ENCODE measurements around the gene IL34.
"Not testable (repeated sequence)": the region's sequence is repeated elsewhere in the genome, so short reads cannot be mapped to it uniquely, and the experiment has no call there.

The IL34 gene

GRCh38 chr16:70663524-70664324 lies 17.4 kb downstream of the IL34 start:
- WGBS (ENCODE audit: insufficient coverage): 97% methylated on average over 48 of the region's 56 CpGs
- CTCF ChIA-PET: no interaction called here

GRCh38 chr16:70664325-70665112 lies 18.2 kb downstream of the IL34 start:
- Histone ChIP-seq H3K9me3 (ENCODE audit: control extremely low read depth in 1 of 5, control insufficient read depth in 4 of 5, insufficient read depth in 2 of 5, low read depth in 1 of 5, low read length in 4 of 5) (peaks cover 0 to 6% (median 0%) of the 10 kb centered on the region in 5 experiments), H3K27me3 (replicated peaks in 2 of 5; ENCODE audit: control insufficient read depth in 4 of 5, insufficient read depth in 5 of 5, low read length in 4 of 5) (no peaks in the 10 kb centered on the region), H3K4me3 (ENCODE audit: control insufficient read depth in 1 of 7, extremely low read depth in 1 of 7, insufficient read depth in 4 of 7, low read depth in 2 of 7, low read length in 6 of 7) (no peak overlapping the region), H3K27ac (ENCODE audit: insufficient read depth in 1 of 2, low read depth in 1 of 2, low read length in 2 of 2, poor library complexity in 1 of 2, severe bottlenecking in 2 of 2) (no peak overlapping the region), H3K36me3 (ENCODE audit: control insufficient read depth in 4 of 4, insufficient read depth in 4 of 4, low read length in 3 of 4) (peaks cover 15 to 50% (median 33%) of the 10 kb centered on the region in 4 experiments), H3K4me1 (ENCODE audit: control extremely low read depth in 1 of 4, control insufficient read depth in 4 of 4, insufficient read depth in 4 of 4, low read length in 3 of 4) (no peaks in the 10 kb centered on the region)
- WGBS (ENCODE audit: insufficient coverage): 97% methylated on average over 34 of the region's 39 CpGs
- POLR2A ChIA-PET: no interaction called here
- CTCF ChIA-PET: interaction anchor here (1.5 kb wide), 1 partner anchor 86 kb away, joined by 3 read pairs; no protein-coding TSS in a partner anchor
- no peak for DNase-seq

More at GRCh38 chr16:70663524-70664324, 17.4 kb downstream of the IL34 start:
- no peak overlapping the region for H3K27ac ChIP-seq (ENCODE audit: insufficient read depth in 1 of 2, low read depth in 1 of 2, low read length in 2 of 2, poor library complexity in 1 of 2, severe bottlenecking in 2 of 2)
- POLR2A ChIA-PET: no interaction called here
- no peak for DNase-seq
- no peaks in the 10 kb centered on the region for H3K4me1 ChIP-seq (ENCODE audit: control extremely low read depth in 1 of 4, control insufficient read depth in 4 of 4, insufficient read depth in 4 of 4, low read length in 3 of 4)
- H3K36me3 ChIP-seq (ENCODE audit: control insufficient read depth in 4 of 4, insufficient read depth in 4 of 4, low read length in 3 of 4): peaks cover 8 to 44% (median 28%) of the 10 kb centered on the region in 4 experiments
- H3K27me3 ChIP-seq (replicated peaks in 2 of 5; ENCODE audit: control insufficient read depth in 4 of 5, insufficient read depth in 5 of 5, low read length in 4 of 5): no peaks in the 10 kb centered on the region
- peaks cover 0 to 2% (median 0%) of the 10 kb centered on the region in 5 experiments for H3K9me3 ChIP-seq (ENCODE audit: control extremely low read depth in 1 of 5, control insufficient read depth in 4 of 5, insufficient read depth in 2 of 5, low read depth in 1 of 5, low read length in 4 of 5)
- no peak overlapping the region for H3K4me3 ChIP-seq (ENCODE audit: control insufficient read depth in 1 of 7, extremely low read depth in 1 of 7, insufficient read depth in 4 of 7, low read depth in 2 of 7, low read length in 6 of 7)

- Histone ChIP-seq H3K27me3 (replicated peaks in 2 of 5; ENCODE audit: control insufficient read depth in 4 of 5, insufficient read depth in 5 of 5, low read length in 4 of 5) (no peaks in the 10 kb centered on the region), H3K4me1 (ENCODE audit: control extremely low read depth in 1 of 4, control insufficient read depth in 4 of 4, insufficient read depth in 4 of 4, low read length in 3 of 4) (no peaks in the 10 kb centered on the region), H3K27ac (ENCODE audit: insufficient read depth in 1 of 2, low read depth in 1 of 2, low read length in 2 of 2, poor library complexity in 1 of 2, severe bottlenecking in 2 of 2) (no peak overlapping the region), H3K9me3 (ENCODE audit: control extremely low read depth in 1 of 5, control insufficient read depth in 4 of 5, insufficient read depth in 2 of 5, low read depth in 1 of 5, low read length in 4 of 5) (peaks cover 0 to 6% (median 0%) of the 10 kb centered on the region in 5 experiments), H3K36me3 (ENCODE audit: control insufficient read depth in 4 of 4, insufficient read depth in 4 of 4, low read length in 3 of 4) (peaks cover 17 to 56% (median 36%) of the 10 kb centered on the region in 4 experiments), H3K4me3 (ENCODE audit: control insufficient read depth in 1 of 7, extremely low read depth in 1 of 7, insufficient read depth in 4 of 7, low read depth in 2 of 7, low read length in 6 of 7) (no peak overlapping the region)
- 99% methylated on average over 10 of the region's 14 CpGs for WGBS (ENCODE audit: insufficient coverage)
- no peak for DNase-seq
- CTCF ChIA-PET: interaction anchor here (1.3 to 1.5 kb wide), 3 partner anchors 11 to 85 kb away, joined by 3 to 6 read pairs (median 3); no protein-coding TSS in a partner anchor
- POLR2A ChIA-PET: no interaction called here
Observed at GRCh38 chr16:70665113-70665694, 18.8 kb downstream of the IL34 start.

DNA sequence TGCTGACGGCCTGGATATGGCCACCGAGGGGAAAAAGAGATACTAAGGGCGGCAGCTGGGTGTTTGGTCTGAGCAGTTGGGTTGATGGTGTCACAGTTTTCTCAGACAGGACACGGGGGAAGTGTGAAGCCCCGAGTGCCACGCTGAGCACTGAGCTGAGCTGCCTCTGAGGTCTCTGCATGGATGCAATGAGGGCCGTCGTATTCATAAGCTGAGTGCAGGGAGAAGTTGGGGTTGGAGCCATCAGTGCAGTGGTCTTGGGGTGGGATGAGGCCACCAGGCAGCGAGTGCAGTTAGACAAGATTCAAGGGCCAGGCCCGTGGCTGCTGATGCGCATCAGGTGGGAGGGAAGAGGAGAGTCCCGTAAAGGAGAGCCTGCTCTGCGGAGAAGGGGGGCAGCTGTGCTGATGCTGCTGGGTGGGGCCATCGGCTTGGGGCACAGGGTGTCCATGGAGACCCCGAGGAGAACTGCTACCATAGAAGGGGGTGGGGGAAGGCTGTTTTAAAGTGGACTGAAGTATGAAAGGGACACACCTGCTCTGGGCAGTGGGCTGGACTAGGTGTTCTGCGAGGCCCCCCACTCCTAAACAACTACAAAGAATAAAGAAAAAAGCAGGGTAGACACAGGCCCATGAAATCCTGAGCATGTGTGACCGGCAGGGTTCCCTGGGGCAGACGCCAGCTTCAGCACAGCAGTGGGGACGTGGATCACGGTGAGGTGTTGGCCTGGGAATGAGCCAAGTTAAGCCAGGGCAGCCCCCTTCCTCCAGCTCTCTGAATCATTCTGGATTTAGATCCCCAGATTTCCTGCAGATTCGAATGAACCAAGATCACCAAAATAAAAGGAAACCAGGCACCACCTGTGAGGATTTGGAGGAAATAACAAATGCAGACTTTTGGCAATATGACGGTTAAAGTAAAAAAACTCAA lies 19.7 kb downstream of the IL34 start:
- no peak overlapping the region for H3K4me3 ChIP-seq (ENCODE audit: control insufficient read depth in 1 of 7, extremely low read depth in 1 of 7, insufficient read depth in 4 of 7, low read depth in 2 of 7, low read length in 6 of 7)
- ChIA-PET POLR2A (no interaction called here), CTCF (interaction anchor here (1.3 to 1.5 kb wide), 3 partner anchors 12 to 84 kb away, joined by 3 to 6 read pairs (median 3); no protein-coding TSS in a partner anchor)

DNA sequence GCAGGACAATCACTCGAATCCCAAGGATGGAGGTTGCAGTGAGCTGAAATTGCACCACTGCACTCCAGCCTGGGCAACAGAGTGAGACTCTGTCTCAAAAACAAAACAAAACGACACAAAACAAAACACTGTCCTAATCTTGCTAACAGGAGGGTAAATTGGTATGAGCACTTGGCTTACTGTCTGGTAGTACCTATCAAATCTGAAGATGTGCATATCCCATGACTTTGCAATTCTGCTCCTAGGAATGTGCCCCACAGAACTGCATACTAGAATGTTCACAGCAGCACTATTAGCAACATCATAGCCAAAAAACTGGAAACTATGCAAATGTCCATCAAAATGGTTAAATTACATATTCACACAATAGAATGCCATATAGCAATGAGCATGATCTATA lies 23.8 kb downstream of the IL34 start:
- Histone ChIP-seq H3K36me3 (ENCODE audit: control insufficient read depth in 4 of 4, insufficient read depth in 4 of 4, low read length in 3 of 4) (peaks cover 23 to 64% (median 48%) of the 10 kb centered on the region in 4 experiments), H3K27me3 (replicated peaks in 2 of 5; ENCODE audit: control insufficient read depth in 4 of 5, insufficient read depth in 5 of 5, low read length in 4 of 5) (no peaks in the 10 kb centered on the region), H3K9me3 (ENCODE audit: control extremely low read depth in 1 of 5, control insufficient read depth in 4 of 5, insufficient read depth in 2 of 5, low read depth in 1 of 5, low read length in 4 of 5) (peaks cover 0 to 6% (median 0%) of the 10 kb centered on the region in 5 experiments), H3K27ac (ENCODE audit: insufficient read depth in 1 of 2, low read depth in 1 of 2, low read length in 2 of 2, poor library complexity in 1 of 2, severe bottlenecking in 2 of 2) (no peak overlapping the region), H3K4me3 (ENCODE audit: control insufficient read depth in 1 of 7, extremely low read depth in 1 of 7, insufficient read depth in 4 of 7, low read depth in 2 of 7, low read length in 6 of 7) (no peak overlapping the region), H3K4me1 (ENCODE audit: control extremely low read depth in 1 of 4, control insufficient read depth in 4 of 4, insufficient read depth in 4 of 4, low read length in 3 of 4) (no peaks in the 10 kb centered on the region)
- ChIA-PET CTCF (interaction anchor here (0.9 kb wide), 1 partner anchor 101 kb away, joined by 3 read pairs; no protein-coding TSS in a partner anchor), POLR2A (no interaction called here)
- 100% methylated on average over 2 of the region's 2 CpGs for WGBS (ENCODE audit: insufficient coverage)
- no peak for DNase-seq

More for the DNA sequence above, 19.7 kb downstream of the IL34 start:
- Histone ChIP-seq H3K27me3 (replicated peaks in 2 of 5; ENCODE audit: control insufficient read depth in 4 of 5, insufficient read depth in 5 of 5, low read length in 4 of 5) (no peaks in the 10 kb centered on the region), H3K36me3 (ENCODE audit: control insufficient read depth in 4 of 4, insufficient read depth in 4 of 4, low read length in 3 of 4) (peaks cover 22 to 64% (median 41%) of the 10 kb centered on the region in 4 experiments), H3K4me1 (ENCODE audit: control extremely low read depth in 1 of 4, control insufficient read depth in 4 of 4, insufficient read depth in 4 of 4, low read length in 3 of 4) (no peaks in the 10 kb centered on the region), H3K9me3 (ENCODE audit: control extremely low read depth in 1 of 5, control insufficient read depth in 4 of 5, insufficient read depth in 2 of 5, low read depth in 1 of 5, low read length in 4 of 5) (peaks cover 0 to 6% (median 0%) of the 10 kb centered on the region in 5 experiments), H3K27ac (ENCODE audit: insufficient read depth in 1 of 2, low read depth in 1 of 2, low read length in 2 of 2, poor library complexity in 1 of 2, severe bottlenecking in 2 of 2) (no peak overlapping the region)
- DNase-seq: no peak
- 99% methylated on average over 14 of the region's 22 CpGs for WGBS (ENCODE audit: insufficient coverage)

GRCh38 chr16:70670938-70671337 lies 24.6 kb downstream of the IL34 start:
- CTCF ChIA-PET: interaction anchor here (0.7 kb wide), 1 partner anchor 11 kb away, joined by 3 read pairs; no protein-coding TSS in a partner anchor
- peaks cover 23 to 61% (median 47%) of the 10 kb centered on the region in 4 experiments for H3K36me3 ChIP-seq (ENCODE audit: control insufficient read depth in 4 of 4, insufficient read depth in 4 of 4, low read length in 3 of 4)
- H3K27me3 ChIP-seq (replicated peaks in 2 of 5; ENCODE audit: control insufficient read depth in 4 of 5, insufficient read depth in 5 of 5, low read length in 4 of 5); H3K9me3 ChIP-seq (ENCODE audit: control extremely low read depth in 1 of 5, control insufficient read depth in 4 of 5, insufficient read depth in 2 of 5, low read depth in 1 of 5, low read length in 4 of 5); POLR2A ChIA-PET; H3K27ac ChIP-seq (ENCODE audit: insufficient read depth in 1 of 2, low read depth in 1 of 2, low read length in 2 of 2, poor library complexity in 1 of 2, severe bottlenecking in 2 of 2); H3K4me3 ChIP-seq (ENCODE audit: control insufficient read depth in 1 of 7, extremely low read depth in 1 of 7, insufficient read depth in 4 of 7, low read depth in 2 of 7, low read length in 6 of 7); H3K4me1 ChIP-seq (ENCODE audit: control extremely low read depth in 1 of 4, control insufficient read depth in 4 of 4, insufficient read depth in 4 of 4, low read length in 3 of 4); DNase-seq: not testable (repeated sequence)
- 94% methylated on average over 4 of the region's 4 CpGs for WGBS (ENCODE audit: insufficient coverage)

Data from common myeloid progenitor, CD34-positive (primary cell).